Measurements from ENCODE around the gene ERCC6L2. TPM values are rescaled to one million over a fixed set of nuclear protein-coding genes. Genes with fewer than 3 reads are reported as not detected.

ERCC6L2 gene
- total and polyA plus RNA-seq, 9 of the 15 experiments (the other 6 are each of a cell fraction or from before 2014, with no cell fraction given): 7.8 to 42.8 (median 23.6) TPM

DNA sequence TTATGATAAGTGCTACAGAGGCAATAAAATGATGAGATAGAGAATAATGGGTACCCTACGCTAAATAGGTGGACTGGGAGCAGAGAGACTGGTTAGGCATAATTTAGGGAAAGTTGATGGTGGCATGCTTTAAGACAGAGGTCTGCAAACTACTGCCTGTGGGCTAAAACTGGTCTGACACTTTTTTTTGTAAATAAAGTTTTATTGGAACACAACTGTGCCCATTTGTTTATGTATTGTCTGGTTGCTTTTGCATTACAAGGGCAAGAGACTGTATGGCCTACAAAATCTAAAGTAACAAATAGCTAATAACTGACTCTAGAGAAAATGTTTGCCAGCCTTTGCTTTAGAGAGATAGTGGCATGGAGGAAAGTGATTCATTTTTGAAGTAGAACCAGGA is 2.5 kb downstream of the ERCC6L2 start (continued):
- TF ChIP-seq, protein P1, sequence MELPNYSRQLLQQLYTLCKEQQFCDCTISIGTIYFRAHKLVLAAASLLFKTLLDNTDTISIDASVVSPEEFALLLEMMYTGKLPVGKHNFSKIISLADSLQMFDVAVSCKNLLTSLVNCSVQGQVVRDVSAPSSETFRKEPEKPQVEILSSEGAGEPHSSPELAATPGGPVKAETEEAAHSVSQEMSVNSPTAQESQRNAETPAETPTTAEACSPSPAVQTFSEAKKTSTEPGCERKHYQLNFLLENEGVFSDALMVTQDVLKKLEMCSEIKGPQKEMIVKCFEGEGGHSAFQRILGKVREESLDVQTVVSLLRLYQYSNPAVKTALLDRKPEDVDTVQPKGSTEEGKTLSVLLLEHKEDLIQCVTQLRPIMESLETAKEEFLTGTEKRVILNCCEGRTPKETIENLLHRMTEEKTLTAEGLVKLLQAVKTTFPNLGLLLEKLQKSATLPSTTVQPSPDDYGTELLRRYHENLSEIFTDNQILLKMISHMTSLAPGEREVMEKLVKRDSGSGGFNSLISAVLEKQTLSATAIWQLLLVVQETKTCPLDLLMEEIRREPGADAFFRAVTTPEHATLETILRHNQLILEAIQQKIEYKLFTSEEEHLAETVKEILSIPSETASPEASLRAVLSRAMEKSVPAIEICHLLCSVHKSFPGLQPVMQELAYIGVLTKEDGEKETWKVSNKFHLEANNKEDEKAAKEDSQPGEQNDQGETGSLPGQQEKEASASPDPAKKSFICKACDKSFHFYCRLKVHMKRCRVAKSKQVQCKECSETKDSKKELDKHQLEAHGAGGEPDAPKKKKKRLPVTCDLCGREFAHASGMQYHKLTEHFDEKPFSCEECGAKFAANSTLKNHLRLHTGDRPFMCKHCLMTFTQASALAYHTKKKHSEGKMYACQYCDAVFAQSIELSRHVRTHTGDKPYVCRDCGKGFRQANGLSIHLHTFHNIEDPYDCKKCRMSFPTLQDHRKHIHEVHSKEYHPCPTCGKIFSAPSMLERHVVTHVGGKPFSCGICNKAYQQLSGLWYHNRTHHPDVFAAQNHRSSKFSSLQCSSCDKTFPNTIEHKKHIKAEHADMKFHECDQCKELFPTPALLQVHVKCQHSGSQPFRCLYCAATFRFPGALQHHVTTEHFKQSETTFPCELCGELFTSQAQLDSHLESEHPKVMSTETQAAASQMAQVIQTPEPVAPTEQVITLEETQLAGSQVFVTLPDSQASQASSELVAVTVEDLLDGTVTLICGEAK (IDR thresholded peaks at IDR 0.05): peak; percentile 96
- TF ChIP-seq, protein P1 (CRISPR knock-in tag; IDR thresholded peaks at IDR 0.05): peak; percentile 93
- TF ChIP-seq CHD1 (IDR thresholded peaks at IDR 0.05; ENCODE audit: low read length) (no peak), ZNF77 (CRISPR knock-in tag; IDR thresholded peaks at IDR 0.05) (no peak)

Measured in K562 (cell line).